Hepatocyte (in vitro differentiated cells): ENCODE measurements around the gene ERC2. TPM values are rescaled to one million over a fixed set of nuclear protein-coding genes. Genes with fewer than 3 reads are reported as not detected.

Experiments
- DNase-seq: peaks from one replicate; pipeline ENCODE4 v3.0.0-alpha.2; 2016; ENCODE audit warnings: low spot score
- H2AFZ ChIP-seq: fragments of 200-600 bp; sonication (generic); 2 replicates; pipeline ENCODE4 v1.6.0; 2016; ENCODE audit warnings: antibody characterized with exemption, mild to moderate bottlenecking
- H3K27ac ChIP-seq: fragments of 200-600 bp; sonication (generic); 2 replicates; pipeline ENCODE4 v1.5.1; 2016; ENCODE audit warnings: mild to moderate bottlenecking
- H3K27me3 ChIP-seq: fragments of 200-600 bp; sonication (generic); 2 replicates; pipeline ENCODE4 v1.6.1; 2016
- H3K36me3 ChIP-seq: fragments of 200-600 bp; sonication (generic); replicated peaks from 2 replicates; pipeline ENCODE4 v1.5.1; 2016; ENCODE audit warnings: low read depth; ENCODE audit not compliant: insufficient read depth
- H3K4me1 ChIP-seq: fragments of 200-600 bp; sonication (generic); 2 replicates; pipeline ENCODE4 v1.5.1; 2016; ENCODE audit warnings: mild to moderate bottlenecking, moderate library complexity; ENCODE audit not compliant: insufficient read depth
- H3K4me2 ChIP-seq: fragments of 200-600 bp; sonication (generic); 2 replicates; pipeline ENCODE4 v1.6.0; 2016
- H3K4me3 ChIP-seq: fragments of 200-600 bp; sonication (generic); 2 replicates; pipeline ENCODE4 v1.5.1; 2016; ENCODE audit warnings: mild to moderate bottlenecking
- H3K79me2 ChIP-seq: fragments of 200-600 bp; sonication (generic); 2 replicates; pipeline ENCODE4 v1.6.0; 2017; ENCODE audit warnings: mild to moderate bottlenecking
- H3K9me2 ChIP-seq: fragments of 200-600 bp; sonication (generic); replicated peaks from 2 replicates; pipeline ENCODE4 v1.6.0; 2017; ENCODE audit warnings: mild to moderate bottlenecking; ENCODE audit not compliant: insufficient read depth
- H3K9me3 ChIP-seq: fragments of 200-600 bp; sonication (generic); 2 replicates; pipeline ENCODE4 v1.5.1; 2016; ENCODE audit warnings: low read depth, mild to moderate bottlenecking
- H4K20me1 ChIP-seq: fragments of 200-600 bp; sonication (generic); 2 replicates; pipeline ENCODE4 v1.6.0; 2016; ENCODE audit warnings: mild to moderate bottlenecking; ENCODE audit not compliant: insufficient read depth, poor library complexity, severe bottlenecking
- EZH2 ChIP-seq: fragments of 200-600 bp; sonication (generic); IDR thresholded peaks from 2 replicates; pipeline ENCODE4 v1.6.1; 2016; ENCODE audit warnings: antibody characterized with exemption, mild to moderate bottlenecking, borderline replicate concordance
- EZH2phosphoT487 ChIP-seq: fragments of 200-600 bp; sonication (generic); IDR thresholded peaks from one replicate; pipeline ENCODE4 v1.6.1; 2018; ENCODE audit warnings: antibody characterized with exemption, mild to moderate bottlenecking, low read depth, moderate library complexity; ENCODE audit not compliant: unreplicated experiment, severe bottlenecking
- whole genome bisulfite sequencing: methylation state at CpG from one replicate; pipeline ENCODE4 v1.1.6; 2016; ENCODE audit warnings: low lambda C conversion rate; ENCODE audit errors: missing lambda C conversion rate; 5-methylcytosine and 5-hydroxymethylcytosine counted together
- polyA plus RNA-seq: library from polyadenylated mRNA; unstranded; fragments of >200 nt; fragmentation: Nextera tagmentation; extraction: Ambion mirVana; gene quantifications from 2 replicates; pipeline ENCODE4 v1.2.1, GENCODE V29; 2016
- total RNA-seq: library from RNA; depleted of rRNA; stranded (reverse); fragments of >200 nt; gene quantifications from 2 replicates; pipeline ENCODE4 v1.2.3, GENCODE V29; 2014
- TF ChIP-seq, protein P1 (sequence below): fragments of 200-600 bp; sonication (generic); IDR thresholded peaks from 2 replicates; pipeline ENCODE4 v1.5.1; 2016; ENCODE audit warnings: antibody characterized with exemption, mild to moderate bottlenecking; ENCODE audit not compliant: poor library complexity

The ERC2 gene
- total and polyA plus RNA-seq, 2 experiments from 2014 or later: 1.2 to 5.3 TPM

DNA sequence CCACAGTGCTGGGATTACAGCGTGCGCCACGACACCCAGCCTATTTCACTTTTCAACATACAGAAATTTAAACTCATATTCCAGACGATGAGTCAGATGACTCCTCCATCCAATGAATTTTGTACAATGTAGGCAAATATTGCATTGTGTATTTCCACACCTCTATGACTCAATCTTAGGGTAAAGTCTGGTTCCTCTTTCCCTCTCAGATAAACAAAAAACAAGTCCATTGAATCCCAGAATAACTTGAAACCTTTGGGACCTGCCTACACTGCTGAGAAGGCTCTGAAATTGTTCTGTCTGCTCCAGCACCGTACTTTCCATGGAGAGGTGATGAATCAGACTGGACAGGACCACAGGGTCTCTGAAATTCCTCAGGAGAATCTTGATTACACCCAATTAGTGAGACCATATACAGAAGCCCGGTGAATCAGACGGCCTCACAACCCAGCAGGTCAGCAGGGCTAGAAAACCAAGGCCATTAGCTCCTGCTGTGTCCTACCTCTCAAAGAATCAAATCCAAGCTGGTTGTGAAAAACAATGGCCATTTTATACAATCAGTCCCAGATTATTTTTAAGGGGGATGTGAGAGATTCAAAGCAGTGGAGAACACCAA lies 112.6 kb downstream of the ERC2 start:
- no peak overlapping the region for H3K27ac ChIP-seq
- TF ChIP-seq EZH2phosphoT487: no peak
- TF ChIP-seq, protein P1, sequence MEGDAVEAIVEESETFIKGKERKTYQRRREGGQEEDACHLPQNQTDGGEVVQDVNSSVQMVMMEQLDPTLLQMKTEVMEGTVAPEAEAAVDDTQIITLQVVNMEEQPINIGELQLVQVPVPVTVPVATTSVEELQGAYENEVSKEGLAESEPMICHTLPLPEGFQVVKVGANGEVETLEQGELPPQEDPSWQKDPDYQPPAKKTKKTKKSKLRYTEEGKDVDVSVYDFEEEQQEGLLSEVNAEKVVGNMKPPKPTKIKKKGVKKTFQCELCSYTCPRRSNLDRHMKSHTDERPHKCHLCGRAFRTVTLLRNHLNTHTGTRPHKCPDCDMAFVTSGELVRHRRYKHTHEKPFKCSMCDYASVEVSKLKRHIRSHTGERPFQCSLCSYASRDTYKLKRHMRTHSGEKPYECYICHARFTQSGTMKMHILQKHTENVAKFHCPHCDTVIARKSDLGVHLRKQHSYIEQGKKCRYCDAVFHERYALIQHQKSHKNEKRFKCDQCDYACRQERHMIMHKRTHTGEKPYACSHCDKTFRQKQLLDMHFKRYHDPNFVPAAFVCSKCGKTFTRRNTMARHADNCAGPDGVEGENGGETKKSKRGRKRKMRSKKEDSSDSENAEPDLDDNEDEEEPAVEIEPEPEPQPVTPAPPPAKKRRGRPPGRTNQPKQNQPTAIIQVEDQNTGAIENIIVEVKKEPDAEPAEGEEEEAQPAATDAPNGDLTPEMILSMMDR: no peak
- no peak for TF ChIP-seq EZH2
- H3K4me3 ChIP-seq: no peak overlapping the region
- H3K79me2 ChIP-seq: no peaks in the 10 kb centered on the region
- no peak overlapping the region for H2AFZ ChIP-seq
- 69% methylated on average over 7 of the region's 7 CpGs for WGBS
- no peaks in the 10 kb centered on the region for H3K9me2 ChIP-seq
- no peak overlapping the region for H3K4me2 ChIP-seq
- no peak for DNase-seq
- no peaks in the 10 kb centered on the region for H4K20me1 ChIP-seq
- H3K27me3 ChIP-seq: no peaks in the 10 kb centered on the region
- no peaks in the 10 kb centered on the region for H3K36me3 ChIP-seq
- no peaks in the 10 kb centered on the region for H3K4me1 ChIP-seq
- H3K9me3 ChIP-seq: no peaks in the 10 kb centered on the region

GRCh38 chr3:56351537-56351936 lies 116.7 kb downstream of the ERC2 start:
- no peaks in the 10 kb centered on the region for H3K79me2 ChIP-seq
- H2AFZ ChIP-seq: no peak overlapping the region
- WGBS: 86% methylated on average over 1 of the region's 1 CpG
- no peaks in the 10 kb centered on the region for H3K36me3 ChIP-seq
- H3K27me3 ChIP-seq: no peaks in the 10 kb centered on the region
- H3K4me2 ChIP-seq: no peak overlapping the region
- H3K4me3 ChIP-seq: no peak overlapping the region
- DNase-seq: no peak
- TF ChIP-seq, protein P1: no peak
- no peak for TF ChIP-seq EZH2phosphoT487
- no peak for TF ChIP-seq EZH2
- H3K9me3 ChIP-seq: no peaks in the 10 kb centered on the region
- no peaks in the 10 kb centered on the region for H4K20me1 ChIP-seq
- H3K9me2 ChIP-seq: no peaks in the 10 kb centered on the region
- no peaks in the 10 kb centered on the region for H3K4me1 ChIP-seq
- no peak overlapping the region for H3K27ac ChIP-seq

DNA sequence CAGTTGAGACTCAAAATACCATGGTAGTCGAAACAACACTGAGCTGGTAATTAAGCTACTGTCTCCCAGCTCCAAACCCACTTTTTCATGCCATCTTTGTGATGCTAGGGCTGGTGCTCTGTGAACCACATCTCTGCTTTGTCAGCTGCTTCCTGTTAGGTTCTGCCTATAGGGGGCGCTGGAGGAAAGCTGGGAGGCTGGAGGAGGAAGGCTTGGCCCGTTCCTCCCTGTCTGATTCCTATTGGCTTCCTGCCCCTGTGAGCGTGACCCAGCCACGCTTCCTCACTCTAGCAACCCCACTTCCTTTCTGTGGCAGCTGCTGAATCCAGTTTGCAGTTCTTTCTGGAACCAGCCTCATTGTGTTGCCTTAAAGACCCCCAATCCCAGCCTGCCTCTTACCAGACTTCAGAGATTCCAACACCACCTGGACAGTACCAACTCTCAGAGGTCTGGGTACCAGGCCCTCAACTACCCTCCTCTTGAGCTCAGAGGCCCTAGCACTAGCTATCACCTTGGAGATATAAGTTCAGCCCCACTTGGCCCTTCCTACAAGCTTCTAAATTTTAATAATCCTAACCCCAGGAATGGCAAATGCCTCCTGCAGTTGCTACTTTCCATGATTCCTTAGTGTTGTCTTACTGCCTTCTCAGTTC lies 120.9 kb downstream of the ERC2 start:
- no peak overlapping the region for H3K4me3 ChIP-seq
- no peaks in the 10 kb centered on the region for H3K79me2 ChIP-seq
- H2AFZ ChIP-seq: no peak overlapping the region
- no peak overlapping the region for H3K27ac ChIP-seq
- TF ChIP-seq EZH2: no peak
- TF ChIP-seq, protein P1: peak; percentile 25
- no peak for TF ChIP-seq EZH2phosphoT487
- no peaks in the 10 kb centered on the region for H4K20me1 ChIP-seq
- WGBS: 60% methylated on average over 5 of the region's 5 CpGs
- no peaks in the 10 kb centered on the region for H3K9me2 ChIP-seq
- no peak overlapping the region for H3K4me2 ChIP-seq
- H3K36me3 ChIP-seq: no peaks in the 10 kb centered on the region
- no peaks in the 10 kb centered on the region for H3K9me3 ChIP-seq
- no peaks in the 10 kb centered on the region for H3K27me3 ChIP-seq
- H3K4me1 ChIP-seq: no peaks in the 10 kb centered on the region
- peak; percentile 16 for DNase-seq
